HG03469 (cell line): ENCODE measurements around the gene CDNF.
"Not testable (repeated sequence)": the region's sequence is repeated elsewhere in the genome, so short reads cannot be mapped to it uniquely, and the experiment has no call there.

ENCODE experiments used
- ATAC-seq: cut with Tn5 transposase; IDR thresholded peaks from one replicate; pipeline ENCODE4 v1.9.1; 2021; ENCODE audit warnings: mild to moderate bottlenecking, moderate library complexity, moderate number of reproducible peaks; ENCODE audit not compliant: unreplicated experiment

CDNF gene

DNA sequence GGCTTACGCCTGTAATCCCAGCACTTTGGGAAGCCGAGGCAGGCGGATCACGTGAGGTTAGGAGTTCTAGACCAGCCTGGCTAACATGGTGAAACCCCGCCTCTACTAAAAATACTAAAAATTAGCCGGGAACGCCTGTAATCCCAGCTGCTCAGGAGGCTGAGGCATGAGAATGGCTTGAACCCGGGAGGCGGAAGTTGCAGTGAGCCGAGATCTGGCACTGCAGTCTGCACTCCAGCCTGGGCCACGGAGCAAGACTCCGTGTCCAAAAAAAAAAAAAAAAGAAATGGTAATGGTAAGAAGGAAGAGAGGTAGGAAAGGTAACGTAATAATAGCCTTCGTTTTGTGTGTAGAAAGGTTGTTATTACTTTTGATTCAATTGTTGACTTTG is 1.5 kb upstream of the CDNF start:
- no peak for ATAC-seq

DNA sequence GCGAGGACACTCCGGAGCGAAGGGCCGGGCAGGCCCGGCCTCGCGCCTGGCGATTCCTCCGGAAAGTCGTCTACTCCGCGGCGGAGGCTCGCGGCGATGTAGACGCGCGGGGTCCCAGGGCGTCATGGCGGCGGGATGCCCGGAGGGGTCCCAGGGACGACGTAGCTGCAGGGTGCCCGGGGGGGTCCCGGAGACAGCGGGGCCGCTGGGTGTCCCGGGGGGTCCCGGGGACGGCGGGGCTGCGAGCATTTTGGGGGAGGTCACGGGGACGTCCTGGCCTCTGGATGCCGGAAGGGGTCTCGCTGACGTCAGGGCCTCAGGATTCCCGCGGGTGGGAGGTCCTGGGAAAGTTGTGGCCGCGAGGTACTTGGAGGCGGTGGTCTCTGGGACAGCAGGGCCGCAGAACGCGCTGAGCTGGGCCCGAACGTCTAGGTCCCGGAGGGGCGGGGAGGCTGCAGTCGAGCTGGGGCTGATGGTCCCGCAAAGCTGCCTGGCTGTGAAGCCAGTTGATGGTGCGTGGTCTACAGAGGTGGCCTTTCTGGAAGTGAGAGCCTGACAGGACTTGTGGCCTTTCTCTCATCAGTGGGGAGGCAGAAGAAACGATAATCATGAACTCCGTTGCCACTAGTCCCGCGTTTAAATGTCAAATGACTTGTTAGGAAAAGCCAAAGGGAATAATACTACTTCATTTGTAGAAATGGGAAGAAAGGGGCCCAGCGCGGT is 906 bp upstream of the CDNF start:
- no peak for ATAC-seq

DNA sequence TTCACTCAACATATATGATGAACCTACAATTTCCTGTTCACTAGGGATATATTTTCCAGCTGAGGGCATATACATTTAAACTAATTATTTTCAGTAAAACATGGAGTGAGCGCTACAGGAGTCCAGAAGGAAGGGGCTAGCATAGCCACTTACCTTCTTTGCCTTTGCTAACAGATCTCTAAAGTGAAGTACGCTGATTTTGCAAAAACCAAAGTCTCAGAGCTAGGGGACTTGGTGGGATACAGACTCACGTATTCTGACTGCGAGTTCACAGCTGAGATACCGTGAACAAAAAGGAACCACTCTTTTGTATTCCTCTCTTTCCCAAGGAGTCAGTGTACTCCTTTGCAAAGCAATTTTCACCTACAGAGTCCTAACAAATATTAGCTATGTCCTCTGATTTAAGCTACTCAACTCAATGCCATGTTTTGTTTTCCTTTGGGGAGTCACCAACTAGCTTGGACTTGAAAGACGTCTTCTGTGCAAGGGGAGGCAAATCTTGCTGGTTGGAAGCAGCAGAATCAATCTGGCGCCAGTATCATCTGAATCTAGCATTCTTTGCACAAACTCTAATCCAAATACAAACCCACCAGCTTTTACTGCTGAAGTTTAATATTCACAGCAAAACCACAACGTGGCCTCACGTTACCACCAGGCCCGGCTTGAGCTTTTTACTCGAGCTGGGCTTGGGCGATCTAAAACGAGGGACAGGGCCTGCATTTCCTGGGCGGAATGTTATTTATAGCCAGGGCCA is 657 bp downstream of the CDNF start:
- ATAC-seq = no peak

DNA sequence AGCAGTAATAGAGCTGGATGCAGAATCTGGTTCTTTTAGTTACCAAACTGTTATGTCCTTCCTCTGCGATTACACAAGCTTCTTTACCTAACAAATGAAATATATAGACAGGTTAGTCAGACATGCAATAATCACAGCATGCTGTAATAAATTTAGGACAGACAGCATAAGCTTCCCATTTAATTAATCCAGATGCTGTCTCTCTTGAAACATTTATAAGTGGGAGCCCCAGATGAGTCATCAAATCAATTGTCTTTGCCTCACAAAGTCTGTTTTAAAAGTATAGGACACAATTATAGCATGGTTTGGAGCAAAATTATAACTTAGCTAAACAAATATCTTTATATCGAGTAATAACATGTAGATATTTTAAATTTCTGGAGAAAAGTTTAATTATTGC is 1.6 kb downstream of the CDNF start:
- no peak for ATAC-seq

DNA sequence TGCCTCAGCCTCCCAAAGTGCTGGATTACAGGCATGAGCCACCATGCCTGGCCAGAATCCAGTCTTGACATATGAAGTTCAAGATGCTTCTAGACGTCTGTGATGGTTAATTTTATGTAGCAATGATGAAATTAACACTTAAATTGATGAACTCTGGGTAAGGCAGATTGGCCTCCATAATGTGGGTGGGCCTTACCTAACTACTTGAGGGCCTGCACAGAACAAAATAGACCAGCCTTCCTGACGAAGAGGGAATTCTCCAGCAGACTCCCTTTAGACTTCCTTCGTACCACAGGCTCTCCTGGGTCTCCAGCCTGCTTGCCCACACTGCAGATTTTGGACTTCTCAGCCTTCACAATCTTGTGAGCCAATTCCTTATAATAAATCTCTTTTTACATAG is 4.7 kb downstream of the CDNF start:
- ATAC-seq = no peak

DNA sequence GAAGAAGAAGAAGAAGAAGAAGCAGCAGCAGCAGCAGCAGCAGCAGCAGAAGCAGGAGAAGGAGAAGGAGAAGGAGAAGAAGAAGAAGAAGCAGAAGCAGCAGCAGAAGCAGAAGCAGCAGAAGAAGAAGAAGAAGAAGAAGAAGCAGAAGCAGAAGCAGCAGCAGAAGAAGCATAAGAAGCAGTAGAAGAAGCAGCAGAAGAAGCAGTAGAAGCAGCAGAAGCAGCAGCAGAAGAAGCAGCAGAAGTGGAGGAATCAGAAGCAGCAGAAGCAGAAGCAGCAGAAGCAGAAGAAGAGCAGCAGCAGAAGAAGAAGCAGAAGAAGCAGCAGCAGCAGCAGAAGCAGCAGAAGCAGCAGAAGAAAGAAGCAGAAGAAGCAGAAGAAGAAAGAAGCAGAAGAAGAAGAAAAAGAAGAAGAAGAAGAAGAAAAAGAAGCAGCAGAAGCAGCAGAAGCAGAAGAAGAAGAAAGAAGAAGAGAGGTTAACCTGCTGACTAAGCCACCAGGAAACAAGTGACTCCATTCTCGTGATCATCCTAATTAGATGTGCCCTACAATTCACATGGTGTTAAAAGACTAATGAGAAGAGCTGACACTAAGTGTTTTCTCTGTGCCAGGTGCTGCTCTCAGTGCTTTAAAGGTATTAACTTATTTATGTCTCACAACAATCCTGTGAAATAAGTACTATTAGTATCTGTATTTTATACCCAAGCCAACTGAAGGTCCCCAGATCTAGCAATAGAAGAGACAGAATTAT is 11.6 kb downstream of the CDNF start:
- ATAC-seq = no peak

DNA sequence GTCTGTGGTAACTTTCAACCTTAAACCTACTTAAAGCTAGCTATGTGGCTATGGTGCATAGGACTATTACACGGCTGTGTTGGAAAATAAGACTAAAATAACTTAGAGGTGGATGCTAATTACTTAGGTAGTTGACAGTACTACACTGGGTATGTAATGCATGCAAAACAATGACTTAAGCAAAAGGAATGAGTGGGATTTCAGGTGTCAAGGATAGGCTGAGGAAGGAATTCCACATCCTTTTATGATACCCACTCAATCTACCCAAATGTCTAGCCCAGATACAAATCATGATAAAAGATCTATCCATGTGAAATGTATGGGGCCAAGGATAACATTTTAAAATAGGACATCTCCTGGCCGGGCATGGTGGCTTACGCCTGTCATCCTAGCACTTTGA is 13.9 kb downstream of the CDNF start:
- no peak for ATAC-seq

DNA sequence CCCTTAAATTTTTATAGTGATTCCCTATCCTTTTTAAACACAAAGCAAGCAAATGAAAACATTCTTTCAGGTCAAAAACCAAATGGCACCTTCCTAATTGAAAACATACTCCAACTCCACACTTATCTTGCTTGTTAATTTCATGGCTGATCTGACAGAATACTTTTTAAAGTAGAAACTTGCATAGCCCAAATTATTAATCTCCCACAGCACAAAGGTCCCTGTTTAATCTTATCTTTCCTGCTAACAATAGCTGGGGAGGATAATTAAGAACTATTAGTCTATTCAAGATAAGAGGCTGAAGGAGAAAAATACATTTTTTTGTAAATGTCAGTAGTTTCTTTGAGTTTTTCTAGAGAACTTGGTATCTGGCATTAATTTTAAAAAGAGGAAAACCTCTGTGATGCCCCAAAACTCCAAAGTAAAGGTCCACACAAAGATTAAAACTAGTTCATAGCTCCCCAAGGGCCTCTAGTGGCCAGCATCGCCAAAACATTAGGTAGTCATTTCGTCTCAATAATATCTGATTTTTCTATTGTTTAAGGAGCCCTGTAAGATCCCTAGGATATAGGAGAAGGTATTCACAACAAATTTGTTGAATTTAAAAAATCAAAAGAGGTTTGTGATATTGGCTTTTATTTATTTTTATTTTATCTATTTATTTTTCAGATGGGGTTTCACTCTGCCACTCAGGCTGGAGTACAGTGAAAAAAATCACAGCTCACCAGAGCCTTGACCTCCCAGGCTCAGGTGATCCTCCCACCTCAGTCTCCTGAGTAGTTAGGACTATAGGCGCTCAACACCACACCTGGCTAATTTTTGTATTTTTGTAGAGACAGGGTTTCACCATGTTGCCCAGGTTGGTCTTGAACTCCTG is 14.7 kb downstream of the CDNF start:
- ATAC-seq = no peak

DNA sequence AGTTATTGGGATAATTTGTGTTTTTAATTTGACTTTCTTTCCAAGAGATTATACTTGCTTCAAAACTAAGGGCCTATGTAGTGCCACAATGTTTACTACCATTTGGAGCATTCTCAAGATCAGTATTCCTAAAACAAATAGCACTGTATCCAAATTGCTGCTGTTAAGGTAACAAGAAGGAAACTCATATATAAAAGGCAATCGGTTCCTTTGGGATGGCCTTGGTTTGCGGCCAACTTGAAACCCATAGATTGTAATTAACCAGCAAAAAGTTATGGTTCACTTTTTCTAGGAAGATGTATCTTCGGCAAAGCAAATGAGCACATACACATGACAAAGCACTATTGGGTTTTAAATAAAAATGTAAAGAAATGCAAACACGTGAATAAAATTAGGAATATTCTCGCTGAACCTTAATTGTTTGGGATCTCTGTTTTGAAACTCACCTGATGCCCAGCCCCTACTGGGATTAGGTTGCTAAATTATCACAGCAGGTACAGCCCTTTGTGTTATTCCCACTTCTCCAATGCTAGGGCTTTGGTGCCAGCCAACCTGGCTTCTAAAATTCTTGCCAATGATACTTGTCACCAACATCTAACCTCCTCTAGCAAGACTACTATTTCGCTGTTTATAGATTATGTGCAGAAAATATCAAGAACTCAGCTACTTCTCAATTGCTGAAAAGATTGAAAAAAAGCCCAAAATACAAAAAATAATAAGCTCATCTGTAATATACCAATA is 16.0 kb downstream of the CDNF start:
- no peak for ATAC-seq

DNA sequence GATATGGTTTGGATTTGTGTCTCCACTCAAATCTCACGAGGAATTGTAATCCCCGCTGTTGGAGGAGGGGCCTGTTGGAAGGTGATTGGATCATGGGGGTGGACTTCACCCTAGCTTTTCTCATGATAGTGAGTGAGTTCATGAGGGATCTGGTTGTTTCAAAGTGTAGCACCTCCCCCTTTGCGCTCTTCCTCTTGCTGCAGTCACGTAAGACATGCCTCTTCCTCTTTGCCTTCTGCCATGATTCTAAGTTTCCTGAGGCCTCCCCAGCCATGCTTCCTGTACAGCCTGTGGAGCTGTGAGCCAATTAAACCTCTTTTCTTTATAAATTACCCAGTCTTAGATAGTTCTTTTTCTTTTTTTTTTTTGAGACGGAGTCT is 17.1 kb downstream of the CDNF start:
- no peak for ATAC-seq

DNA sequence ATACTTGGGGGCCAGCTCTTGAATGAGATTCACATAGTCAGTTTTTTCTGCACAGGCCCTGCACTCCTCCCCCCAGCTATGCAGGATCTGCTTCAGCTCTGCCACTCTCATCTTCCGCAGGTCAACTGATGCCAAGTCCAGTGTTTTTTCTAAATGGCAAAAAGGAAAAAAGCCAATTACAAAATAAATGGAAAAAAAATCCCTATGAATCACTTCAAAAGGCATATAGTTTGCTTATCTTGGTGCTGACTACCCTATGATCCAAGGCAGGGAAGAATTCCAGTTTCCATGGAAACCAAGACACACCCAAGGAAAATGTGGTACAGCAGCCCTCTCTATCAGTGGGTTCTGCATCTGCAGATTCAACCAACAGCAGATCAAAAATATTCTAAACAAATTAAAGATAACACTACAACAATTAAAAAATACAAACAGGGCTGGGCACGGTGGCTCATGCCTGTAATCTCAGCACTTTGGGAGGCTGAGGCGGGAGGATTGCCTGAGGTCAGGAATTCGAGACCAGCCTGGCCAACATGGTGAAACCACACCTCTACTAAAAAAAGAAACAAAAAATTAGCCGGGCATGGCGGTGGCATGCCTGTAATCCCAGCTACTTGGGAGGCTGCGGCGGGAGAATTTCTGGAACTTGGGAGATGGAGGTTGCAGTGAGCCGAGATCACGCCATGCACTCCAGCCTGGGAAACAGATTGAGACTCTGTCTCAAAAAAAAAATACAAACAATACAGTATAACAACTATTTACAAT is 17.6 kb downstream of the CDNF start:
- ATAC-seq = no peak

DNA sequence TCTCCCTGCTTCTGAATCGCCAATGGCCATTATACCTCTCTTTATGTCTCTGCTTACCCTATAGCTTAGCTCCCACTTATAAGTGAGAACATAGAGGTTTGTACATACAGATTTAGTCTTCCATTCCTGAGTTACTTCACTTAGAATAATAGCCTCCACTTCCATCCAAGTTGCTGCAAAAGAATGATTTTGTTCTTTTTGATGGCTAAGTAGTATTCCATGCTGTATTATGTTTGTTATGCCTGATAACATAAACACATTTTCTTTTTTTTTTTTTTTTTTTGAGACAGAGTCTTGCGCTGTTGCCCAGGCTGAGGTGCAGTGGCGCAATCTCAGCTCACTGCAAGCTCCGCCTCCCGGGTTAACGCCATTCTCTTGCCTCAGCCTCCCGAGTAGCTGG is 21.1 kb downstream of the CDNF start:
- ATAC-seq = not testable (repeated sequence)

DNA sequence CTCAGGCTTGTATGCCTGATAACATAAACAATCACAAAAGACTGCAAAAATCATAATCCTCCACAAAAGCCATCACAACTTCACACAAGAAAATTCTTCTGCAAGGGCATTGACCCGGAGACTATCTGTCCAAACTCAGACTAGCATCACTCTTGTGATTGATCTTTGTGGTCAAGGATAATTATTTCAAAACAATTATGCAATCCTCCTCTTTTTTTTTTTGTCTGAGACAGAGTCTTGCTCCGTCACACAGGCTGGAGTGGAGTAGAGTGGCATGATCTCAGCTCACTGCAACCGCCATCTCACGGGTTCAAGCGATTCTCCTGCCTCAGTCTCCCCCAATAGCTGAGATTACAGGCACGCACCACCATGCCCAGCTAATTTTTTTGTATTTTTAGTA is 22.2 kb downstream of the CDNF start:
- no peak for ATAC-seq

DNA sequence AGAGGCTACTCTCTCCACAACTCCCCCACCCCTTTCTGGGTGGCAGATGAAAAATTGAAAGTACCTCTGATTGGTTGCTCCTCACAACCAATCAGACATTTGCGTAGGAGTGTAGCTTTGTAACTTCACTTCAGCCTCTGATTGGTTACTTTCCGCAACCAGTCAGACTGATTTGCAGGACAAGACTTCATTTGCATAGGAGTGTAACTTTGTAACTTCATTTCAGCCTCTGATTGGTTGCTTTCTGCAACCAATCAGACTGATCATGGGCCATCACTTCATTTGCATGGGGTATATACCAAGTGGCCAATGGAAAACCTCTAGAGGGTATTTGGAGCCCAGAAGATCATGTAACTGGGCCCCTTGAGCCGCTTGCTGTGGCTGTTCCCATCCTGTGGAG is 25.6 kb downstream of the CDNF start:
- ATAC-seq = no peak

DNA sequence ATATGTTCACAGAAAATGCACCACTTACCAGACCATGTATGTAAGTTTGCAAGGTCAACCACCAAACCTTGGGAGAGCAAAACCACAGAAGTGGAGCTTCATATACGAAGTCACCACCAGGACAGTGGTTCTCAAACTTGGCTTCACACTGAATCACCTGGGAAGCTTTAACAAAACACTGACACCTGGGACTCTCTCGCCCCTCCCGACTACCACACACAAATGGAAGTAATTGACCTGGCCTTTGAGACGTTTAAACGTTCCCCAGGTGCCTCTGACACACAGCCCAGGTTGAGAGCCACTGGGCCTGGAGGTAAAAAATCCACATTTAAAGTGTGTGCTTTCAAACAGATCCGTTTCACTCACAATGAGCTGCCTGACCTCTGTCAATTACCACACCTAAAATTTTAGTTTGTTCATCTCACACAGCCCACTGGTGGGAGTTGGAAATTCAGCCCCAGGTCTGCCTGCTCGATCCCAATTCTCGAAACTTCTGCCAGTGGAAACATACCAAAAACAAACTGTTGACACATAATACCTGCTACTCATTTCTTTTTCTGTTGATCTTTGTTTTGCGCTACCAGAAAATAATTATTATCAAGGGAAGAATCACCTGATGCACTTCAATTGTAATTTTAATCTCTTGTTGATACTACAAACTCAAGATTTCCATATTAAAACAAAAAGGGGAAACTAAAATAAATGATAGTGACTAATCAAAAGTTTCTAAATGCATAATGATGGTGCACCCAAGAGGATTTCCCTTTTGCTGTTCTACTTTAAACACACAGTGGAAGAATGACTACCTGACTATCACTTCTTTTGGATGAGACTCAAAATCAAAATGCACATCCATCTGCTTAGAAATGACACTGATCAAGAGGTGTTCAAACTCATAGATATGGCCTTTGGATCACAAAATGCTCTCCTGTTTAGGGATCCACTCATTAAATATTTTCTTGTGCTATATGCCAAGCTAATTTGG is 26.6 kb downstream of the CDNF start:
- no peak for ATAC-seq

DNA sequence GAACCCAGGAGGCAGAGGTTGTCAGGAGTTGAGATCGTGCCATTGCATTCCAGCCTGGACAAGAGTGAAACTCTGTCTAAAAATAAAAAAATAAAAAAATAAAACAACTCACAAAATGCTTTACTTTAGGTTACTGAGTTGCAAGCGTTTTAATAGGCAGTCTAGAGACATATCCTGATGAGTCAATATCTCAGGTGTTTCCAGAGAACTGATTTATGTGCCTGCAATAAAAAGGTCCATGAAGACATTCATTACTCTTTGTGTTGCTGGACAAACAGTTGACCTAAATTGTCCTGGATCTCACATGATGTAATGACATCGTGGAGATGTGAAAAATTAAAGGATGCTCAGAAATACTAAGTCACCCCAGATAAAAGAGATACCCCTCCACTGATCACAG is 31.5 kb downstream of the CDNF start:
- no peak for ATAC-seq

DNA sequence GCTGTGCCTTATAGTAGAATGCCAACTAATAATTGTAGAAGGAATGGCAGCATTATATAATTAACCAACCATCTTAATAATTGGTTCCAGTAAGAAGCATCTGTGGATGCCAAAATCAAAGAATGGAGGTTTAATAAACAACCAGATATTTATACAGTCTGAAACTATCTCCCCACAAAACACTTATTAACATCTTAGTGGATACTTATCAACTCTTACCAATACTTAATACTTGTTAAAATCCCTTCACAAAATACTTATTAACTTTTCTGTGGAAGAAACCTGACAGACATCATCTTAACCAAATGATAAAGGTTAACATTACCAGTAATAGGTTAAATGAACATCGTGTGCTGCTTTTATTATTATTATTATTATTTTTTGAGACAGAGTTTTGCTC is 34.0 kb downstream of the CDNF start:
- ATAC-seq = no peak

DNA sequence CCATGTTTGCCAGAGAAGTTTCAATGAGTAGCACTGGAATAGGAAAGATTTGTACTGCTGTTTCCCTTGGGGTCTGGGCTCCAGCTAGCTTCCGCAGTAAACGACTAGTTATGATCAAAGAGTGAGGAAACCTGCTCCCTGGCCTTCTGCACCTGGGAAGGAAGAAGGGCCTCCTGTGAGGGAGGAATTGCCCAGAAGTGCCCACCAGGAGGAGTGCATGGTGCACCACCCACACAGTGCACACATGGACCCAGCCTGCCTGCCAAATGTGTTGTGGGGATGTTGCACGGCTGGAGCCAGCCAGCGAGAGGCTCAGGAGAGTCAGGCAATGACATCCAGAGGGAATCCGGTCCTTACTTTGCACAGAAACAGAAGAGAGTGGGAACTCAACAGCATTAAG is 36.1 kb downstream of the CDNF start:
- ATAC-seq = no peak
